Fibroblast of skin of back (primary cell): Measurements from ENCODE around the gene ADH1C.

Experiments
- DNase-seq: peaks from one replicate; pipeline ENCODE4 v3.0.0-alpha.2; 2013

The ADH1C gene

GRCh38 chr4:99300934-99301333, 51.6 kb downstream of the ADH1C start:
- peak; percentile 91 for DNase-seq

- DNase-seq = no peak
These were observed 59.2 kb downstream of the ADH1C start for GRCh38 chr4:99293357-99293756.

DNA sequence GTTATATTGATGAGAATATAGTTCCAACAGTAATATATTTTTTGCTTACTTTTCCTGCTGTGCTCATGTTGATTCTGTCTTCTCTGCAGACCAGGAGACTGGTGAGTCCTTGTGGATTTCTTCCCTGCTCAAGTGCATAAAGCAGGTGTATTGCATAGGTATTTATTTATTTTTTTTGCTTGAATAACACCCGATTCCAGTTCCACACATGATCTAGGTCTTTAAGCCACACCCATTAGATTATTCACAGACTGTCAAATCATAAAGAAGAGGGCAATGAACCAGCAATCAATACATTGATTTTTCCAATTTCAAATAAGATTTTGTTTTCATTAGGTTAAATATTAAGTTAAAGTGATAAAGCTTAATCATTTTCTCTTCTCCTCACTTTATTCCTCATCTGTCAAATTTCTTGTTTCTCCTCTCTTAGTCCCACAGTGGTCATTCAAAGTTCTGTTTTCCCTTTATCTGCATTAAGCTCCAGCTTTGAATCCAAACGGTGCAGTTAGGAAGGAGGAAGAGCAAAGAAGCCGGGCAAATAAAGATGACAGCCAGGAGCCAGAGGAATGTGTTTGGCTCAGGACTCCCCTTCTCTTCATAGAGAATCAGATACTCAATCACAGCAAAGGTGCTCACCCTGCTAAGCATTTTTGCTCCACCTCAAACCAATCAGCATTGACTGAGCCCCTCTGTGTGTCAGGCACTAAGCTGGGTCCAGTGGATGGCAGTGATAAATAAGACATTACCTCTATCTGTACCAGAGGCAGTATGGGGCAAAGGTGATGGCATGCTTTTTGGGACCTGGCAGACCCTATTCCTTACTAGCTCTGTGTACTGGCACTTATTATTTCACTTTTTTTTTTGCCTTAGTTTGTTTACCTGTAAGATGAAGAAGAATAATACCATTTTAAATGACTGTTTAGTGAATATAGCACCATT, 61.4 kb downstream of the ADH1C start, which contains the start of gene ADH1A:
Gene ADH1A (minus strand): TSS at position 138 of the 939 bp plus-strand sequence. CDS start 71 bp downstream, at position 67.
- no peak for DNase-seq
